ENCODE measurements around the gene CRCP.
"Not testable (repeated sequence)": the region's sequence is repeated elsewhere in the genome, so short reads cannot be mapped to it uniquely, and the experiment has no call there.

CRCP gene

GRCh38 chr7:66114743-66115649 is at the start of gene CRCP:
Gene CRCP (plus strand): TSS chr7:66114847. CDS start chr7:66114963, 116 bp downstream.
- Histone ChIP-seq H3K27ac (ENCODE audit: low read depth, low read length) (peak within 1 kb of the TSS; percentile 94), H3K4me1 (ENCODE audit: control insufficient read depth, insufficient read depth, low read length) (no peaks in the 10 kb centered on the region), H3K9me3 (ENCODE audit: control insufficient read depth, insufficient read depth, low read length) (no peaks in the 10 kb centered on the region), H3K4me3 (ENCODE audit: low read depth, low read length) (peak within 1 kb of the TSS; percentile 90), H3K9ac (ENCODE audit: low read depth, low read length) (peak within 1 kb of the TSS; percentile 88), H3K27me3 (ENCODE audit: control insufficient read depth, insufficient read depth, low read length) (no peaks in the 10 kb centered on the region), H3K36me3 (ENCODE audit: control insufficient read depth, insufficient read depth, low read length) (no peaks in the 10 kb centered on the region)

GRCh38 chr7:66069732-66070131 is 44.9 kb upstream of the CRCP start:
- Histone ChIP-seq H3K4me3 (ENCODE audit: low read depth, low read length) (no peak overlapping the region), H3K9me3 (ENCODE audit: control insufficient read depth, insufficient read depth, low read length) (no peaks in the 10 kb centered on the region), H3K27ac (ENCODE audit: low read depth, low read length) (no peak overlapping the region), H3K4me1 (ENCODE audit: control insufficient read depth, insufficient read depth, low read length) (no peaks in the 10 kb centered on the region), H3K27me3 (ENCODE audit: control insufficient read depth, insufficient read depth, low read length) (no peaks in the 10 kb centered on the region), H3K36me3 (ENCODE audit: control insufficient read depth, insufficient read depth, low read length) (no peaks in the 10 kb centered on the region), H3K9ac (ENCODE audit: low read depth, low read length) (no peak overlapping the region)

- H3K27ac ChIP-seq (ENCODE audit: low read depth, low read length), result no peak overlapping the region
- no peaks in the 10 kb centered on the region for H3K9me3 ChIP-seq (ENCODE audit: control insufficient read depth, insufficient read depth, low read length)
- no peak overlapping the region for H3K9ac ChIP-seq (ENCODE audit: low read depth, low read length)
- no peaks in the 10 kb centered on the region for H3K4me1 ChIP-seq (ENCODE audit: control insufficient read depth, insufficient read depth, low read length)
- H3K4me3 ChIP-seq (ENCODE audit: low read depth, low read length), result no peak overlapping the region
- H3K36me3 ChIP-seq (ENCODE audit: control insufficient read depth, insufficient read depth, low read length), result no peaks in the 10 kb centered on the region
- H3K27me3 ChIP-seq (ENCODE audit: control insufficient read depth, insufficient read depth, low read length), result no peaks in the 10 kb centered on the region
Observed at GRCh38 chr7:66070222-66070621, 44.4 kb upstream of the CRCP start.

- H3K9me3 ChIP-seq (ENCODE audit: control insufficient read depth, insufficient read depth, low read length); H3K27ac ChIP-seq (ENCODE audit: low read depth, low read length); H3K9ac ChIP-seq (ENCODE audit: low read depth, low read length); H3K4me1 ChIP-seq (ENCODE audit: control insufficient read depth, insufficient read depth, low read length); H3K36me3 ChIP-seq (ENCODE audit: control insufficient read depth, insufficient read depth, low read length); H3K4me3 ChIP-seq (ENCODE audit: low read depth, low read length); H3K27me3 ChIP-seq (ENCODE audit: control insufficient read depth, insufficient read depth, low read length): not testable (repeated sequence)
Observed at GRCh38 chr7:66072208-66072607, 42.4 kb upstream of the CRCP start.

GRCh38 chr7:66075590-66076461 is 38.8 kb upstream of the CRCP start, which contains the start of gene ASL:
Gene ASL (plus strand): TSS chr7:66075819. CDS start chr7:66076082, 263 bp downstream.
- Histone ChIP-seq H3K9ac (ENCODE audit: low read depth, low read length) (peak within 1 kb of the TSS; percentile 71), H3K27ac (ENCODE audit: low read depth, low read length) (peak within 1 kb of the TSS; percentile 18), H3K4me3 (ENCODE audit: low read depth, low read length) (peak within 1 kb of the TSS; percentile 86), H3K9me3 (ENCODE audit: control insufficient read depth, insufficient read depth, low read length) (no peaks in the 10 kb centered on the region), H3K36me3 (ENCODE audit: control insufficient read depth, insufficient read depth, low read length) (no peaks in the 10 kb centered on the region), H3K27me3 (ENCODE audit: control insufficient read depth, insufficient read depth, low read length) (no peaks in the 10 kb centered on the region), H3K4me1 (ENCODE audit: control insufficient read depth, insufficient read depth, low read length) (peaks cover 7% of the 10 kb centered on the region)

GRCh38 chr7:66076462-66077329 is 38.0 kb upstream of the CRCP start:
- Histone ChIP-seq H3K9ac (ENCODE audit: low read depth, low read length) (peak overlapping the region; percentile 71; the same call in 1 of the 2 replicates), H3K4me1 (ENCODE audit: control insufficient read depth, insufficient read depth, low read length) (peaks cover 7% of the 10 kb centered on the region), H3K27me3 (ENCODE audit: control insufficient read depth, insufficient read depth, low read length) (no peaks in the 10 kb centered on the region), H3K36me3 (ENCODE audit: control insufficient read depth, insufficient read depth, low read length) (peaks cover 2% of the 10 kb centered on the region; the same call in 1 of the 2 replicates), H3K4me3 (ENCODE audit: low read depth, low read length) (peak overlapping the region; percentile 86), H3K9me3 (ENCODE audit: control insufficient read depth, insufficient read depth, low read length) (no peaks in the 10 kb centered on the region), H3K27ac (ENCODE audit: low read depth, low read length) (no peak overlapping the region)

GRCh38 chr7:66078067-66078466 is 36.6 kb upstream of the CRCP start:
- no peak overlapping the region for H3K9ac ChIP-seq (ENCODE audit: low read depth, low read length)
- H3K27me3 ChIP-seq (ENCODE audit: control insufficient read depth, insufficient read depth, low read length), result no peaks in the 10 kb centered on the region
- peaks cover 13% of the 10 kb centered on the region; the same call in 1 of the 2 replicates for H3K36me3 ChIP-seq (ENCODE audit: control insufficient read depth, insufficient read depth, low read length)
- H3K4me3 ChIP-seq (ENCODE audit: low read depth, low read length), result no peak overlapping the region
- H3K4me1 ChIP-seq (ENCODE audit: control insufficient read depth, insufficient read depth, low read length), result peaks cover 7% of the 10 kb centered on the region
- H3K9me3 ChIP-seq (ENCODE audit: control insufficient read depth, insufficient read depth, low read length), result no peaks in the 10 kb centered on the region
- no peak overlapping the region for H3K27ac ChIP-seq (ENCODE audit: low read depth, low read length)

GRCh38 chr7:66082083-66082482 is 32.6 kb upstream of the CRCP start:
- no peak overlapping the region for H3K9ac ChIP-seq (ENCODE audit: low read depth, low read length)
- peaks cover 26% of the 10 kb centered on the region for H3K36me3 ChIP-seq (ENCODE audit: control insufficient read depth, insufficient read depth, low read length)
- no peaks in the 10 kb centered on the region for H3K4me1 ChIP-seq (ENCODE audit: control insufficient read depth, insufficient read depth, low read length)
- no peaks in the 10 kb centered on the region for H3K9me3 ChIP-seq (ENCODE audit: control insufficient read depth, insufficient read depth, low read length)
- H3K27me3 ChIP-seq (ENCODE audit: control insufficient read depth, insufficient read depth, low read length), result no peaks in the 10 kb centered on the region
- no peak overlapping the region for H3K27ac ChIP-seq (ENCODE audit: low read depth, low read length)
- H3K4me3 ChIP-seq (ENCODE audit: low read depth, low read length), result no peak overlapping the region

- Histone ChIP-seq H3K27me3 (ENCODE audit: control insufficient read depth, insufficient read depth, low read length) (no peaks in the 10 kb centered on the region), H3K9ac (ENCODE audit: low read depth, low read length) (no peak overlapping the region), H3K36me3 (ENCODE audit: control insufficient read depth, insufficient read depth, low read length) (peaks cover 26% of the 10 kb centered on the region)
Observed at GRCh38 chr7:66082886-66083415, 31.7 kb upstream of the CRCP start.

GRCh38 chr7:66083677-66084076 is 31.0 kb upstream of the CRCP start:
- Histone ChIP-seq H3K9ac (ENCODE audit: low read depth, low read length) (no peak overlapping the region), H3K4me3 (ENCODE audit: low read depth, low read length) (no peak overlapping the region), H3K9me3 (ENCODE audit: control insufficient read depth, insufficient read depth, low read length) (no peaks in the 10 kb centered on the region), H3K27ac (ENCODE audit: low read depth, low read length) (no peak overlapping the region), H3K4me1 (ENCODE audit: control insufficient read depth, insufficient read depth, low read length) (no peaks in the 10 kb centered on the region), H3K27me3 (ENCODE audit: control insufficient read depth, insufficient read depth, low read length) (no peaks in the 10 kb centered on the region), H3K36me3 (ENCODE audit: control insufficient read depth, insufficient read depth, low read length) (peaks cover 26% of the 10 kb centered on the region)

More at GRCh38 chr7:66082886-66083415, 31.7 kb upstream of the CRCP start:
- no peak overlapping the region for H3K4me3 ChIP-seq (ENCODE audit: low read depth, low read length)
- no peak overlapping the region for H3K27ac ChIP-seq (ENCODE audit: low read depth, low read length)
- H3K9me3 ChIP-seq (ENCODE audit: control insufficient read depth, insufficient read depth, low read length), result no peaks in the 10 kb centered on the region
- no peaks in the 10 kb centered on the region for H3K4me1 ChIP-seq (ENCODE audit: control insufficient read depth, insufficient read depth, low read length)
